HepG2 (cell line): ENCODE data around the gene GSAP. TPM values are rescaled to one million over a fixed set of nuclear protein-coding genes. Genes with fewer than 3 reads are reported as not detected.

ENCODE experiments used
- ATF7-NPFF ChIP-seq: sonication (generic); formaldehyde crosslinking; IDR thresholded peaks from 2 replicates; pipeline ENCODE4 v1.8.1; 2023; ENCODE audit warnings: mild to moderate bottlenecking, low read depth, missing genetic modification reagents, moderate library complexity
- HNRNPH1 ChIP-seq: fragments of 200-400 bp; formaldehyde crosslinking; optimal IDR thresholded peaks from 2 replicates; pipeline ENCODE3; 2017; ENCODE audit warnings: mild to moderate bottlenecking, low read depth, low read length
- ISL2 ChIP-seq: sonication (generic); formaldehyde crosslinking; IDR thresholded peaks from 2 replicates; pipeline ENCODE4 v1.5.0; 2020; ENCODE audit warnings: missing genetic modification reagents
- MTF1 ChIP-seq: sonication (generic); formaldehyde crosslinking; IDR thresholded peaks from 2 replicates; pipeline ENCODE4 v1.5.0; 2020; ENCODE audit warnings: missing genetic modification reagents
- NRL ChIP-seq: sonication (generic); formaldehyde crosslinking; IDR thresholded peaks from 2 replicates; pipeline ENCODE4 v1.5.0; 2020; ENCODE audit warnings: missing genetic modification reagents, mild to moderate bottlenecking, moderate library complexity, borderline replicate concordance
- ONECUT2 ChIP-seq: sonication (generic); formaldehyde crosslinking; IDR thresholded peaks from 2 replicates; pipeline ENCODE4 v1.4.0; 2020; ENCODE audit warnings: missing genetic modification reagents
- RXRB ChIP-seq: IDR thresholded peaks from 2 replicates; pipeline ENCODE4 v1.6.1; 2016; ENCODE audit warnings: borderline replicate concordance, missing genetic modification reagents, missing compliant biosample characterization
- SAFB2 ChIP-seq: sonication (generic); formaldehyde crosslinking; IDR thresholded peaks from 2 replicates; pipeline ENCODE4 v1.5.1; 2020; ENCODE audit warnings: missing genetic modification reagents, low read depth, mild to moderate bottlenecking, borderline replicate concordance
- SIX4 ChIP-seq: sonication (generic); formaldehyde crosslinking; IDR thresholded peaks from 2 replicates; pipeline ENCODE4 v1.4.0; 2020; ENCODE audit warnings: missing genetic modification reagents
- SMAD1 ChIP-seq: sonication (generic); formaldehyde crosslinking; IDR thresholded peaks from 2 replicates; pipeline ENCODE4 v1.4.0; 2020; ENCODE audit warnings: missing genetic modification reagents, low read depth, mild to moderate bottlenecking, borderline replicate concordance
- SRF ChIP-seq: IDR thresholded peaks from 2 replicates; pipeline ENCODE4 v1.6.1; 2011; ENCODE audit warnings: mild to moderate bottlenecking, low read depth, low read length, moderate library complexity
- STAG1 ChIP-seq: sonication (generic); formaldehyde crosslinking; IDR thresholded peaks from 2 replicates; pipeline ENCODE4 v1.4.0; 2020; ENCODE audit warnings: missing genetic modification reagents
- THAP7 ChIP-seq: sonication (generic); formaldehyde crosslinking; IDR thresholded peaks from 2 replicates; pipeline ENCODE4 v1.8.1; 2023; ENCODE audit warnings: mild to moderate bottlenecking, missing genetic modification reagents
- TOE1 ChIP-seq: sonication (generic); formaldehyde crosslinking; IDR thresholded peaks from 2 replicates; pipeline ENCODE4 v1.4.0; 2020; ENCODE audit warnings: mild to moderate bottlenecking, missing genetic modification reagents
- ZNF30 ChIP-seq: sonication (generic); formaldehyde crosslinking; IDR thresholded peaks from 2 replicates; pipeline ENCODE4 v1.5.0; 2020; ENCODE audit warnings: mild to moderate bottlenecking, missing genetic modification reagents
- ZNF543 ChIP-seq: sonication (generic); formaldehyde crosslinking; IDR thresholded peaks from 2 replicates; pipeline ENCODE4 v1.4.0; 2020; ENCODE audit warnings: mild to moderate bottlenecking, missing genetic modification reagents
- ZNF552 ChIP-seq: sonication (generic); formaldehyde crosslinking; IDR thresholded peaks from 2 replicates; pipeline ENCODE4 v1.9.0; 2022; ENCODE audit warnings: missing genetic modification reagents, mild to moderate bottlenecking, borderline replicate concordance
- ZNF598 ChIP-seq: sonication (generic); formaldehyde crosslinking; IDR thresholded peaks from 2 replicates; pipeline ENCODE4 v1.5.1; 2020; ENCODE audit warnings: mild to moderate bottlenecking, missing genetic modification reagents, borderline replicate concordance
- ZNF770 ChIP-seq: sonication (generic); formaldehyde crosslinking; IDR thresholded peaks from 2 replicates; pipeline ENCODE4 v1.5.0; 2020; ENCODE audit warnings: mild to moderate bottlenecking, missing genetic modification reagents
- polyA plus RNA-seq, 8 experiments: library from polyadenylated mRNA; depleted of rRNA in 3 of 8; stranded (reverse) in 7 of 8; unstranded in 1 of 8; fragments of >200 nt; fragmentation: Illumina TruSeq in 4 of 8; extraction: Trizol in 4 of 8; gene quantifications; 2 replicates each; pipeline versions ENCODE4 v1.2.1 to v1.2.3, GENCODE V29; 2011 to 2016; ENCODE audit warnings: low read depth in 4 of 8, missing spikeins in 1 of 8, mixed read lengths in 1 of 8; ENCODE audit not compliant: insufficient read depth in 1 of 8
- total RNA-seq, 5 experiments: library from RNA; depleted of rRNA; stranded (reverse); fragments of >200 nt; fragmentation: Illumina TruSeq; extraction: Trizol; gene quantifications; 2 replicates each; pipeline ENCODE4 v1.2.3, GENCODE V29; 2016; ENCODE audit warnings: low read depth in 1 of 5
- TF ChIP-seq, protein P1 (sequence below): sonication (generic); formaldehyde crosslinking; IDR thresholded peaks from 2 replicates; pipeline ENCODE4 v1.5.0; 2020; ENCODE audit warnings: mild to moderate bottlenecking, missing genetic modification reagents, borderline replicate concordance
- TF ChIP-seq, protein P2 (sequence below): sonication (generic); formaldehyde crosslinking; IDR thresholded peaks from 2 replicates; pipeline ENCODE4 v1.4.0; 2020; ENCODE audit warnings: missing genetic modification reagents, borderline replicate concordance
- TF ChIP-seq, protein P3 (sequence below): sonication (generic); formaldehyde crosslinking; IDR thresholded peaks from 2 replicates; pipeline ENCODE4 v1.4.0; 2020; ENCODE audit warnings: missing genetic modification reagents

The GSAP gene
- total and polyA plus RNA-seq, 2 of the 13 experiments (the other 11 are each of a cell fraction or from before 2014, with no cell fraction given) = 34.6 to 40.6 TPM

DNA sequence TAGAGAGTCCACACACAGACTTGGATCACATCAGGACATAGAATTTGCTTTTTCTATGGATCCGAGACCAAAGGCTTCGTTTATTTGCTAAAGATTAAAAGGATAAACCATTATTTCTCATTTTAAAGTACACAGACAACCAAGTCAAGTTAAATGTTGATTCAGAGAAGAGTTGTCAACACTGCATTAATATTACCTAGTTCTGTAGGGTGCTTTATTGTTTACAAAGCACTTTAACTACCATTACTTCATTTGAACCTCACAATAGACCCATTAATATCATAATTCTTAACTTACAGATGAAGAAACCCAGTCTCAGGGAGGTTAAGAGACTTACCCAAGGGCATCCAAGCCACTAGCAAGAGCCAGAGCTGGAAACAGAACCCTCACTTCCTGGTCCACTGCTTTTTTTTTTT lies 43.2 kb upstream of the GSAP start (continued):
- TF ChIP-seq, protein P1, sequence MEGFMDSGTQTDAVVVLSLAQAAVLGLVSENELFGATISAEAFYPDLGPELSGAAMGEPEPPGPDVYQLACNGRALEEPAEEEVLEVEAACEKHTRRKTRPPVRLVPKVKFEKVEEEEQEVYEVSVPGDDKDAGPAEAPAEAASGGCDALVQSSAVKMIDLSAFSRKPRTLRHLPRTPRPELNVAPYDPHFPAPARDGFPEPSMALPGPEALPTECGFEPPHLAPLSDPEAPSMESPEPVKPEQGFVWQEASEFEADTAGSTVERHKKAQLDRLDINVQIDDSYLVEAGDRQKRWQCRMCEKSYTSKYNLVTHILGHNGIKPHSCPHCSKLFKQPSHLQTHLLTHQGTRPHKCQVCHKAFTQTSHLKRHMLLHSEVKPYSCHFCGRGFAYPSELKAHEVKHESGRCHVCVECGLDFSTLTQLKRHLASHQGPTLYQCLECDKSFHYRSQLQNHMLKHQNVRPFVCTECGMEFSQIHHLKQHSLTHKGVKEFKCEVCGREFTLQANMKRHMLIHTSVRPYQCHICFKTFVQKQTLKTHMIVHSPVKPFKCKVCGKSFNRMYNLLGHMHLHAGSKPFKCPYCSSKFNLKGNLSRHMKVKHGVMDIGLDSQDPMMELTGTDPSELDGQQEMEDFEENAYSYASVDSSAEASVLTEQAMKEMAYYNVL (CRISPR knock-in tag) = no peak
- TF ChIP-seq SRF = no peak
- TF ChIP-seq ZNF598 (CRISPR knock-in tag) = no peak
- TF ChIP-seq ONECUT2 (CRISPR knock-in tag) = no peak
- TF ChIP-seq TOE1 (CRISPR knock-in tag) = no peak
- TF ChIP-seq MTF1 = no peak
- TF ChIP-seq RXRB = peak; percentile 81
- no peak for TF ChIP-seq NRL (CRISPR knock-in tag)
- TF ChIP-seq ZNF543 = no peak
- no peak for TF ChIP-seq SAFB2 (CRISPR knock-in tag)
- TF ChIP-seq, protein P2, sequence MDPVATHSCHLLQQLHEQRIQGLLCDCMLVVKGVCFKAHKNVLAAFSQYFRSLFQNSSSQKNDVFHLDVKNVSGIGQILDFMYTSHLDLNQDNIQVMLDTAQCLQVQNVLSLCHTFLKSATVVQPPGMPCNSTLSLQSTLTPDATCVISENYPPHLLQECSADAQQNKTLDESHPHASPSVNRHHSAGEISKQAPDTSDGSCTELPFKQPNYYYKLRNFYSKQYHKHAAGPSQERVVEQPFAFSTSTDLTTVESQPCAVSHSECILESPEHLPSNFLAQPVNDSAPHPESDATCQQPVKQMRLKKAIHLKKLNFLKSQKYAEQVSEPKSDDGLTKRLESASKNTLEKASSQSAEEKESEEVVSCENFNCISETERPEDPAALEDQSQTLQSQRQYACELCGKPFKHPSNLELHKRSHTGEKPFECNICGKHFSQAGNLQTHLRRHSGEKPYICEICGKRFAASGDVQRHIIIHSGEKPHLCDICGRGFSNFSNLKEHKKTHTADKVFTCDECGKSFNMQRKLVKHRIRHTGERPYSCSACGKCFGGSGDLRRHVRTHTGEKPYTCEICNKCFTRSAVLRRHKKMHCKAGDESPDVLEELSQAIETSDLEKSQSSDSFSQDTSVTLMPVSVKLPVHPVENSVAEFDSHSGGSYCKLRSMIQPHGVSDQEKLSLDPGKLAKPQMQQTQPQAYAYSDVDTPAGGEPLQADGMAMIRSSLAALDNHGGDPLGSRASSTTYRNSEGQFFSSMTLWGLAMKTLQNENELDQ = no peak
- TF ChIP-seq ISL2 = peak; percentile 98
- TF ChIP-seq HNRNPH1 = no peak
- TF ChIP-seq ZNF770 (CRISPR knock-in tag) = no peak
- TF ChIP-seq, protein P3, sequence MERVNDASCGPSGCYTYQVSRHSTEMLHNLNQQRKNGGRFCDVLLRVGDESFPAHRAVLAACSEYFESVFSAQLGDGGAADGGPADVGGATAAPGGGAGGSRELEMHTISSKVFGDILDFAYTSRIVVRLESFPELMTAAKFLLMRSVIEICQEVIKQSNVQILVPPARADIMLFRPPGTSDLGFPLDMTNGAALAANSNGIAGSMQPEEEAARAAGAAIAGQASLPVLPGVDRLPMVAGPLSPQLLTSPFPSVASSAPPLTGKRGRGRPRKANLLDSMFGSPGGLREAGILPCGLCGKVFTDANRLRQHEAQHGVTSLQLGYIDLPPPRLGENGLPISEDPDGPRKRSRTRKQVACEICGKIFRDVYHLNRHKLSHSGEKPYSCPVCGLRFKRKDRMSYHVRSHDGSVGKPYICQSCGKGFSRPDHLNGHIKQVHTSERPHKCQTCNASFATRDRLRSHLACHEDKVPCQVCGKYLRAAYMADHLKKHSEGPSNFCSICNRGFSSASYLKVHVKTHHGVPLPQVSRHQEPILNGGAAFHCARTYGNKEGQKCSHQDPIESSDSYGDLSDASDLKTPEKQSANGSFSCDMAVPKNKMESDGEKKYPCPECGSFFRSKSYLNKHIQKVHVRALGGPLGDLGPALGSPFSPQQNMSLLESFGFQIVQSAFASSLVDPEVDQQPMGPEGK (CRISPR knock-in tag) = no peak
- TF ChIP-seq THAP7 = no peak
- TF ChIP-seq ZNF552 (CRISPR knock-in tag) = no peak
- TF ChIP-seq SMAD1 = no peak
- TF ChIP-seq SIX4 (CRISPR knock-in tag) = no peak
- no peak for TF ChIP-seq ZNF30 (CRISPR knock-in tag)
- TF ChIP-seq ATF7-NPFF (CRISPR knock-in tag) = no peak
- TF ChIP-seq STAG1 (CRISPR knock-in tag) = no peak
